Esophagus muscularis mucosa (tissue), 4 donors: Measurements from ENCODE around the gene ABHD17A.

Source experiments
- EP300 ChIP-seq: sonication (generic); formaldehyde crosslinking; IDR thresholded peaks from one replicate; pipeline ENCODE4 v1.6.1; 2017; ENCODE audit warnings: antibody characterized with exemption
- POLR2A ChIP-seq: fragments of 450-650 bp; IDR thresholded peaks from one replicate; pipeline ENCODE4 v1.6.1; 2017; ENCODE audit warnings: antibody characterized with exemption, moderate library complexity, mild to moderate bottlenecking, low read depth
- POLR2AphosphoS5 ChIP-seq, 2 donors: sonication (generic); formaldehyde crosslinking; IDR thresholded peaks; one replicate each; pipeline ENCODE4 v1.6.1; 2017; ENCODE audit warnings: antibody characterized with exemption in 2 of 2
- TF ChIP-seq, protein P1 (sequence below), 3 experiments: fragments of 200-600 bp in 2 of 3; fragments of 450-650 bp in 1 of 3; sonication (generic) in 2 of 3; IDR thresholded peaks; one replicate each; pipeline ENCODE4 v1.5.1; 2017 to 2019; ENCODE audit warnings: antibody characterized with exemption in 3 of 3, mild to moderate bottlenecking in 2 of 3, moderate library complexity in 1 of 3

DNA sequence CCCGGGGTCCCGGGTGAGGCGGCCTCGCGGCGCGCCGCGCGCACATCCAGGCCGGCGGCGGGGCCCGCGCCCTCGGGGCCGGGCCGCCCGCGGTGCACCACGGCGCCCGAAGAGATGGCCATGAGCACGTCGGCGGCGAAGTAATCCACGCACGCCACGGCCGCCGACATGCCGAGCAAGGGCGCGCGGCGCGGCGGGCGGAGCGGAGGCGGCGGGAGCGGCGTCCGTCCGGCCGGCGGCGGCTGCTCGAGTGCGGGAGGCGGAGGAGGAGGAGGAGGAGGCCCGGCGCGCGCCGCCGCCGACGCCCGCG lies 22.0 kb downstream of the ABHD17A start, which contains the start of gene KLF16:
- TF ChIP-seq, protein P1, sequence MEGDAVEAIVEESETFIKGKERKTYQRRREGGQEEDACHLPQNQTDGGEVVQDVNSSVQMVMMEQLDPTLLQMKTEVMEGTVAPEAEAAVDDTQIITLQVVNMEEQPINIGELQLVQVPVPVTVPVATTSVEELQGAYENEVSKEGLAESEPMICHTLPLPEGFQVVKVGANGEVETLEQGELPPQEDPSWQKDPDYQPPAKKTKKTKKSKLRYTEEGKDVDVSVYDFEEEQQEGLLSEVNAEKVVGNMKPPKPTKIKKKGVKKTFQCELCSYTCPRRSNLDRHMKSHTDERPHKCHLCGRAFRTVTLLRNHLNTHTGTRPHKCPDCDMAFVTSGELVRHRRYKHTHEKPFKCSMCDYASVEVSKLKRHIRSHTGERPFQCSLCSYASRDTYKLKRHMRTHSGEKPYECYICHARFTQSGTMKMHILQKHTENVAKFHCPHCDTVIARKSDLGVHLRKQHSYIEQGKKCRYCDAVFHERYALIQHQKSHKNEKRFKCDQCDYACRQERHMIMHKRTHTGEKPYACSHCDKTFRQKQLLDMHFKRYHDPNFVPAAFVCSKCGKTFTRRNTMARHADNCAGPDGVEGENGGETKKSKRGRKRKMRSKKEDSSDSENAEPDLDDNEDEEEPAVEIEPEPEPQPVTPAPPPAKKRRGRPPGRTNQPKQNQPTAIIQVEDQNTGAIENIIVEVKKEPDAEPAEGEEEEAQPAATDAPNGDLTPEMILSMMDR (IDR thresholded peaks at IDR 0.05) = no peak
- TF ChIP-seq POLR2A (no peak), POLR2AphosphoS5 (IDR thresholded peaks at IDR 0.05) (no peak), EP300 (no peak)
